HEK293T (cell line): Measurements from ENCODE around the gene GOLGA6A.

ENCODE experiments used
- CTCF ChIA-PET: fragments of 350-600 bp; formaldehyde crosslinking; extraction: SDS; loops from one replicate; lab custom pipeline; 2021; ENCODE audit warnings: antibody characterized with exemption, inconsistent platforms; lab: Yijun Ruan, JAX
- POLR2A ChIA-PET: fragments of 350-600 bp; formaldehyde crosslinking; extraction: SDS; loops from one replicate; lab custom pipeline; 2020; ENCODE audit warnings: antibody characterized with exemption, inconsistent platforms; lab: Yijun Ruan, JAX
- DNase-seq: peaks from one replicate; pipeline ENCODE4 v3.0.0; 2012; ENCODE audit warnings: mixed read lengths; ENCODE audit errors: extremely low spot score
- ARNT ChIP-seq: fragments of 450-650 bp; IDR thresholded peaks from 2 replicates; pipeline ENCODE4 v1.6.1; 2017; ENCODE audit warnings: mild to moderate bottlenecking
- BHLHE40 ChIP-seq: fragments of 450-650 bp; IDR thresholded peaks from 2 replicates; pipeline ENCODE4 v1.6.1; 2016; ENCODE audit warnings: mild to moderate bottlenecking, moderate library complexity, borderline replicate concordance
- CTBP1 ChIP-seq: fragments of 450-650 bp; IDR thresholded peaks from 2 replicates; pipeline ENCODE4 v1.6.1; 2016; ENCODE audit warnings: borderline replicate concordance
- ELF4 ChIP-seq: fragments of 450-650 bp; IDR thresholded peaks from 2 replicates; pipeline ENCODE4 v1.6.1; 2017; ENCODE audit warnings: antibody characterized with exemption
- FOXA1 ChIP-seq: fragments of 450-650 bp; IDR thresholded peaks from 2 replicates; pipeline ENCODE4 v1.6.1; 2016; ENCODE audit warnings: mild to moderate bottlenecking
- FOXK2 ChIP-seq: fragments of 450-650 bp; IDR thresholded peaks from 2 replicates; pipeline ENCODE4 v1.6.1; 2016; ENCODE audit warnings: mild to moderate bottlenecking
- FOXM1 ChIP-seq: fragments of 450-650 bp; IDR thresholded peaks from 2 replicates; pipeline ENCODE4 v1.6.1; 2017; ENCODE audit warnings: mild to moderate bottlenecking, borderline replicate concordance
- HDGF ChIP-seq: fragments of 450-650 bp; IDR thresholded peaks from 2 replicates; pipeline ENCODE4 v1.6.1; 2017; ENCODE audit warnings: antibody characterized with exemption, borderline replicate concordance
- L3MBTL2 ChIP-seq: fragments of 450-650 bp; conservative IDR thresholded peaks from 2 replicates; pipeline ENCODE4 v1.6.1; 2016; ENCODE audit warnings: mild to moderate bottlenecking
- LEF1 ChIP-seq: fragments of 450-650 bp; IDR thresholded peaks from 2 replicates; pipeline ENCODE4 v1.6.1; 2017; ENCODE audit warnings: mild to moderate bottlenecking, borderline replicate concordance
- NFRKB ChIP-seq: fragments of 450-650 bp; IDR thresholded peaks from 2 replicates; pipeline ENCODE4 v1.6.1; 2016; ENCODE audit warnings: mild to moderate bottlenecking, moderate library complexity
- SP1 ChIP-seq: fragments of 450-650 bp; IDR thresholded peaks from 2 replicates; pipeline ENCODE4 v1.6.1; 2017
- SUZ12 ChIP-seq: fragments of 450-650 bp; IDR thresholded peaks from 2 replicates; pipeline ENCODE4 v1.6.1; 2016; ENCODE audit warnings: mild to moderate bottlenecking
- TARDBP ChIP-seq: fragments of 450-650 bp; IDR thresholded peaks from 2 replicates; pipeline ENCODE4 v1.6.1; 2016
- ZNF384 ChIP-seq: fragments of 450-650 bp; IDR thresholded peaks from 2 replicates; pipeline ENCODE4 v1.6.1; 2016
- TF ChIP-seq, protein P1 (sequence below): fragments of 450-650 bp; IDR thresholded peaks from 2 replicates; pipeline ENCODE4 v1.6.1; 2016

GOLGA6A gene

DNA sequence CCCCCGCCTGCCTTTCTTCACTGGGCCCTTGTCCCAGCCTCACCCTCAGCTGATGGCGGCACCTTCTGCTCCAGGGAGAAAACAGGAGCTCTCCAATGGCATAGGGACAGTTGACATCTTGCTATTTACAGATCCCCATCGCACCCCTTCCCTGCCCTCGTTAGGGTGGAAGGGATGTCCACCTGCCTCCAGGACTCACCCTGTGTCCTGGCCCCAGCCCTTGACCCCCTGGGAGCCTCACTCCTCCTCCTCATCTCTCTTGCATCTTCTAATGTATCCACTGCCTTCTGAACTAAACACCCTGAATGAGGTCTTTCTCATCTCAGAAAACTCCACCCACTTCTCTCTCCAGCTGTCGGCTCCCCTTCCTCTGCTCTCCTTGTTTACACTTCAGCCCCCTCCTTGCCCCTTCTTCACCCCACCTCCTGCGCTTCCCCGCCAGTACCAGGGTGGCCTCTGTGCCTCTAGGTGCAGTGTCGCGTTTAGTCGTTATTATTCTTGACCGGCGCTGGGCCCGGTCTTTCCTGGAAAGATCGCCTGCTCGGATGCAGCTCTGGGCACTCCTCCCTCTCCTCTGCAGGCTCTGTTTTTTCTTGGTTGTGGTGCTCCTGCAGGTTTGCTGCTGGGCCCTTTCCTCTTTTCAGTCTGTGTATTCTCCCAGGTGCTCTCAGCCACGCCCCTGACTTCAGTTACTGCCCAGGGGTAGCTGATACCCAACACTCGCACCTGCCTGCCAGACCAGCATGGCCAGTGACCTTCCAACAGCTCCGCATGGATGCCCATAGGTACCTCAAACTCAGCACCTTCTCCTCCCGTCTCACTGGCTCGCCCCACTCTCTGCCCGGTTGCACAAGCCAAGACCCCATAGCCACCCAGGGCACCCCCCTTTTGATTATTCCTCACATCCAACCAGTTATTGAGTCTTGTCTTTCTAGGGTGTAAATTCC is 44.9 kb downstream of the GOLGA6A start:
- ChIA-PET POLR2A (interaction anchor here (1.4 to 2.0 kb wide), 2 partner anchors 43 to 64 kb away, joined by 5 to 7 read pairs; partner anchors contain the start of gene PML), CTCF (interaction anchor here (0.6 to 4.0 kb wide), 9 partner anchors 10 to 617 kb away, joined by 3 to 53 read pairs (median 3); partner anchors contain the start of gene PML)
- TF ChIP-seq FOXM1: no peak
- no peak for TF ChIP-seq HDGF
- TF ChIP-seq CTBP1: no peak
- TF ChIP-seq SP1: no peak
- no peak for TF ChIP-seq ARNT
- TF ChIP-seq L3MBTL2: no peak
- TF ChIP-seq TARDBP: no peak
- no peak for TF ChIP-seq ZNF384
- no peak for TF ChIP-seq SUZ12
- no peak for TF ChIP-seq ELF4
- TF ChIP-seq FOXA1: no peak
- TF ChIP-seq, protein P1, sequence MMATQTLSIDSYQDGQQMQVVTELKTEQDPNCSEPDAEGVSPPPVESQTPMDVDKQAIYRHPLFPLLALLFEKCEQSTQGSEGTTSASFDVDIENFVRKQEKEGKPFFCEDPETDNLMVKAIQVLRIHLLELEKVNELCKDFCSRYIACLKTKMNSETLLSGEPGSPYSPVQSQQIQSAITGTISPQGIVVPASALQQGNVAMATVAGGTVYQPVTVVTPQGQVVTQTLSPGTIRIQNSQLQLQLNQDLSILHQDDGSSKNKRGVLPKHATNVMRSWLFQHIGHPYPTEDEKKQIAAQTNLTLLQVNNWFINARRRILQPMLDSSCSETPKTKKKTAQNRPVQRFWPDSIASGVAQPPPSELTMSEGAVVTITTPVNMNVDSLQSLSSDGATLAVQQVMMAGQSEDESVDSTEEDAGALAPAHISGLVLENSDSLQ: no peak
- no peak for DNase-seq

DNA sequence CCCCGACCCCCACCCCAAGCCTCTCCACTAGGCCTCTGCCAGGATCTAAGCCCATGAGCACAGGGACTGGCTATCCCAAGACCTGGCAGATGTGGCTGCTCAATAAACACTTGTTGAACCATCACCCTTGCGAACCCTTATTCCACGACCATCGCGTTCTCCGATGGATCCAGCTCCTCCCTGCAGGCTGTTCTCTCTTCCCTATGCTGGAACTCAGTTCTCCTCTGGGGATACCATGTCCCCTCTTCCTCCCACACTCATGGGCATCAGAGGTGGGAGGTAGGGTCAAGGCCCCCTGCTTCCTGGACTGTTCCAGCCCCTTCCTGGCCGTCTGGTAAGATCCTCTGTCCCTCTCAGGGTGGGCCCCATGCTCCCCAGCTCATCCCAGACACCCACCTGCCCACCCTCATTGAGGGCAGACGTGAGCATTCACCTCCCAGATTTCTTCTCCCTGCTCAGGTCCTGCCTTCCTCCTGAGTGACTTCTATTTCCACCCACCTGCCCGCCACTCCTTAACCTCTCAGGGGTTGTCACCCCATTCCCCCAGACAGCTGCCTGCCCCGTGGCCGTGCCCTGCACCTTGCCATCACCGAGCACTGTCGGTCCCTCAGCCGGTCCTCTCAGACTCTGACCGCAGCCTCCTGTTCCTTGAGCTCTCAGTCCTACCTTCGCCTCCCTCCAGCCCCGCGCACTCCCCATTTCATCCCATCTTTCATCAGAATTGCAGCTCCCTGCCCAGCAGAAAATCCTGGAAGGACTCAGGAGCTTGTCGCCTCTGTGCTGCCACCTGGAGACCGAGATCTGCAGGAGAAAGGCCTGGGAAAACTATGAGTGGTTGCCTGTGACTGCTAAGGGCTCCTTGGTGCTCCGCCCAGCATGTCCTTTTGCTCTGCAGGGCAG is 45.8 kb downstream of the GOLGA6A start:
- TF ChIP-seq ARNT: no peak
- no peak for TF ChIP-seq FOXK2
- TF ChIP-seq FOXM1: no peak
- no peak for TF ChIP-seq L3MBTL2
- no peak for TF ChIP-seq CTBP1
- no peak for TF ChIP-seq LEF1
- TF ChIP-seq, protein P1: no peak
- TF ChIP-seq ELF4: no peak
- ChIA-PET POLR2A (interaction anchor here (1.4 to 2.0 kb wide), 2 partner anchors 42 to 63 kb away, joined by 5 to 7 read pairs; partner anchors contain the start of gene PML), CTCF (interaction anchor here (0.6 to 4.0 kb wide), 9 partner anchors 11 to 618 kb away, joined by 3 to 53 read pairs (median 3); partner anchors contain the start of gene PML)
- peak; percentile 70 for DNase-seq

DNA sequence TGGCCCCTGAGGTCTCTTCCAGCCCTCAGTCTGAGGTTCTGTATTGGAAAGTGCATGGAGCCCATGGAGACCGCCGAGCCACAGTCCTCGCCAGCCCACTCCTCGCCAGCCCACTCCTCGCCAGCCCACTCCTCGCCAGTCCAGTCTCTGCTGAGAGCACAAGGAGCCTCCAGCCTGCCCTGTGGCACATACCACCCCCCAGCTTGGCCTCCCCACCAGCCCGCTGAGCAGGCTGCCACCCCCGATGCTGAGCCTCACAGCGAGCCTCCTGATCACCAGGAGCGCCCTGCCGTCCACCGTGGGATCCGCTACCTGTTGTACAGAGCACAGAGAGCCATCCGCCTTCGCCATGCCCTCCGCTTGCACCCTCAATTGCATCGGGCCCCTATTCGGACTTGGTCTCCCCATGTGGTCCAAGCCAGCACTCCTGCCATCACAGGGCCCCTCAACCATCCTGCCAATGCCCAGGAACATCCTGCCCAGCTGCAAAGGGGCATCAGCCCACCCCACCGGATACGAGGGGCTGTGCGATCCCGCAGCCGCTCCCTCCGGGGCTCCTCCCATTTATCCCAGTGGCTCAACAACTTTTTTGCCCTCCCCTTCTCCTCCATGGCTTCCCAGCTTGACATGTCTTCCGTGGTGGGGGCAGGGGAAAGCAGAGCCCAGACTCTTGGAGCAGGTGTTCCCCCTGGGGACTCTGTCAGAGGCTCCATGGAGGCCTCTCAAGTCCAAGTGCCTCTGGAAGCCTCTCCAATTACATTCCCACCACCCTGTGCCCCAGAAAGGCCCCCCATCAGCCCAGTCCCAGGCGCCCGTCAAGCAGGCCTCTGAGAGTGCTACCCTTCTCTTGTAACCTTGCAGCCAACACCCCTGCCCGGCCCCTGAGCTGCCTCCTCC is 47.0 kb downstream of the GOLGA6A start:
- TF ChIP-seq TARDBP (no peak), ARNT (no peak), LEF1 (no peak), NFRKB (no peak), ZNF384 (no peak), FOXA1 (no peak), SP1 (no peak), BHLHE40 (no peak), SUZ12 (no peak), FOXK2 (no peak), ELF4 (no peak), FOXM1 (no peak), CTBP1 (no peak), HDGF (no peak)
- TF ChIP-seq, protein P1: no peak
- POLR2A ChIA-PET: interaction anchor here (2.0 kb wide), 1 partner anchor 62 kb away, joined by 7 read pairs; no protein-coding TSS in a partner anchor
- CTCF ChIA-PET: interaction anchor here (1.0 to 3.0 kb wide), 2 partner anchors 13 to 63 kb away, joined by 3 to 53 read pairs; no protein-coding TSS in a partner anchor
- DNase-seq: no peak

DNA sequence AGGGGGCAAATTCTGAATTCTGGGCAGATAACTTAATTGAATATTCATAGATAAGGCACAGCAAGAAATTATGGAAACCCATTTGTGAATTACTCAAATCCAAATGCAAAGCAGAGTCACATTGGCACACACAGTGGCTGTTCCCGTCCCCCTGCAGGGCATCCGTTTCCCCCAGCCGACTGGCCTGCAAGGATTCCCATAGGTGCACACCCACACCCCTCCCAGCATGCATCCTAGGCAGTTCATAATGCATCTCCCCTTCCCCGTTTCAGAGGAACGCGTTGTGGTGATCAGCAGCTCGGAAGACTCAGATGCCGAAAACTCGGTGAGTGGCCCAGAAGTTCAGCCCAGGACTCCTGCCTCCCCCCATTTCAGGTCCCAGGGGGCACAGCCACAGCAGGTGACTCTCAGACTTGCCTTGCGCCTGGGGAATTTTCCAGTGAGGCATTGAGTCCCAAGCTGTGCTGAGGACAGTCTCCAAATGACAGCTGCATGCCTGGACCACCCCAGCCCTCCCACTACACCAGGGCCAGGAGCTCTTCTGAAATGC is 48.1 kb downstream of the GOLGA6A start:
- ChIA-PET POLR2A (interaction anchor here (1.5 kb wide), 1 partner anchor 41 kb away, joined by 3 read pairs; no protein-coding TSS in a partner anchor), CTCF (interaction anchor here (1.0 to 1.1 kb wide), 2 partner anchors 14 to 287 kb away, joined by 3 read pairs; no protein-coding TSS in a partner anchor)
- DNase-seq: no peak
- TF ChIP-seq L3MBTL2 (no peak), FOXK2 (no peak), ZNF384 (no peak)
- TF ChIP-seq, protein P1: no peak
